Transverse colon (tissue), 4 donors: ENCODE measurements around the gene MAST2. TPM values are rescaled to one million over a fixed set of nuclear protein-coding genes. Genes with fewer than 3 reads are reported as not detected.
A peak's percentile ranks its signal among the peaks of the same experiment; 100 is the strongest.

ENCODE experiments used
- DNase-seq: peaks from one replicate; pipeline ENCODE4 v3.0.0-alpha.2; 2019
- H3K27ac ChIP-seq, 4 donors: fragments of 200-600 bp; sonication (generic); 2 replicates each; pipeline ENCODE4 v1.5.1; 2016 to 2018; ENCODE audit warnings: inconsistent platforms in 4 of 4
- H3K27me3 ChIP-seq: fragments of 200-600 bp; sonication (generic); 2 replicates; pipeline ENCODE4 v1.5.1; 2017; ENCODE audit warnings: inconsistent platforms
- H3K36me3 ChIP-seq, 4 donors: fragments of 200-600 bp; sonication (generic); 2 replicates each; pipeline ENCODE4 v1.5.1; 2017 to 2019; ENCODE audit warnings: inconsistent platforms in 4 of 4
- H3K4me1 ChIP-seq, 4 donors: fragments of 200-600 bp; sonication (generic); 2 replicates each; pipeline ENCODE4 v1.5.1; 2017 to 2020; ENCODE audit warnings: inconsistent platforms in 4 of 4
- H3K4me3 ChIP-seq, 4 donors: fragments of 200-600 bp; sonication (generic); 1 replicate in 1 of 4; 2 replicates in 3 of 4; pipeline versions ENCODE4 v1.5.1 to v1.6.1; 2017 to 2019; ENCODE audit warnings: inconsistent platforms in 4 of 4
- H3K9me3 ChIP-seq, 2 donors: fragments of 200-600 bp; sonication (generic); 2 replicates each; pipeline ENCODE4 v1.5.1; 2017 to 2019; ENCODE audit warnings: inconsistent platforms in 2 of 2
- CTCF ChIP-seq, 5 experiments: fragments of 200-600 bp in 3 of 5; fragments of 450-650 bp in 2 of 5; sonication (generic) in 3 of 5; IDR thresholded peaks; 1 replicate in 2 of 5; 2 replicates in 3 of 5; pipeline ENCODE4 v1.5.1; 2016 to 2017; ENCODE audit warnings: antibody characterized with exemption in 5 of 5, inconsistent platforms in 3 of 5, mild to moderate bottlenecking in 2 of 5, moderate library complexity in 1 of 5
- EP300 ChIP-seq: sonication (generic); formaldehyde crosslinking; IDR thresholded peaks from one replicate; pipeline ENCODE4 v1.6.1; 2017; ENCODE audit warnings: antibody characterized with exemption, low read depth
- POLR2A ChIP-seq: fragments of 450-650 bp; IDR thresholded peaks from one replicate; pipeline ENCODE4 v1.6.1; 2016; ENCODE audit warnings: antibody characterized with exemption, mild to moderate bottlenecking, moderate library complexity
- POLR2AphosphoS5 ChIP-seq, 3 donors: sonication (generic); formaldehyde crosslinking; IDR thresholded peaks; one replicate each; pipeline ENCODE4 v1.6.1; 2016; ENCODE audit warnings: antibody characterized with exemption in 3 of 3
- WGBS, 2 donors: methylation state at CpG; one replicate each; pipeline ENCODE4 v1.1.5; 2018; ENCODE audit warnings: low coverage in 1 of 2; 5-methylcytosine and 5-hydroxymethylcytosine counted together
- in situ Hi-C, 4 donors: fragments of 200-750 bp; cut with MboI; loops; one replicate each; pipeline versions ENCODE4 v1.15.0 to v1.15.1; 2017; ENCODE audit warnings: low sequenced_read_pairs in 3 of 4, low pct_ligation_motif_present in 1 of 4, low pct_unique_long_range_greater_than_20kb in 1 of 4
- intact Hi-C: fragments of 100-400 bp; cut with DNase I; formaldehyde crosslinking; loops from one replicate; pipeline ENCODE4 v1.15.1; 2023; ENCODE audit warnings: low total_unique reads
- total RNA-seq, 4 donors: library from RNA; depleted of rRNA; stranded (reverse); fragments of >200 nt; gene quantifications; one replicate each; pipeline ENCODE4 v1.1.0, GENCODE V29; 2016

MAST2 gene
- total RNA-seq, 4 donors from 2014 or later = 160 to 313 (median 161) TPM

- intact Hi-C loops (no loop called here), in situ Hi-C loops (no loop called here)
- WGBS, 2 donors = 94 to 100% methylated on average over 1 to 2 of the region's 2 CpGs
- H3K4me1 ChIP-seq = no peaks in the 10 kb centered on the region
- H3K36me3 ChIP-seq = peaks cover 0 to 26% (median 11%) of the 10 kb centered on the region in 4 donors
- H3K27me3 ChIP-seq = no peaks in the 10 kb centered on the region
- no peaks in the 10 kb centered on the region for H3K9me3 ChIP-seq
- no peak for DNase-seq
- H3K27ac ChIP-seq = no peak overlapping the region
- TF ChIP-seq POLR2AphosphoS5 (IDR thresholded peaks at IDR 0.05) (no peak), CTCF (IDR thresholded peaks at IDR 0.05) (peak in 2 of 5 experiments; percentile 6 to 23), EP300 (no peak), POLR2A (no peak)
- H3K4me3 ChIP-seq = no peak overlapping the region
Observed at GRCh38 chr1:46021046-46021996, 217.9 kb downstream of the MAST2 start.

DNA sequence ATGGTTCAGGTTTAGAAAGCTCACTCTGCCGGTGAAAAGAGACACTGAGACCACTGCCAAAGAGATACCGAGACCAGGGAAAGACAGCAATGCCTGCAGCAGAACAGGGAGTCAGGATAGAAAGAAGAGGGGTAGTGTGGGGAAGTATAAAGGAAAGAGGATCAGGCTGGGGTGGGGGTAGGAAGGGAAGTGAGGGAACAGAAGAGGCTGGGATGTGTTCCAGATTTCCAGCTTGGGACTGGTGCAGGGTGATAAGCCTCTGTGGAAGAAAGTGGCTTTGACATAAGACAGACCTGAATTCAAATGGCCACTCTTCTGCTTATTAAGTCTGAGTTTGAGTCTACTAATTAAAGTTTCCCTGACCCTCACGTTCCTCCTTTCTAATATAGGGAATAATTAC, 223.1 kb downstream of the MAST2 start:
- H3K36me3 ChIP-seq = peaks cover 0 to 32% (median 11%) of the 10 kb centered on the region in 4 donors
- no peak for TF ChIP-seq POLR2AphosphoS5 (IDR thresholded peaks at IDR 0.05)
- TF ChIP-seq EP300 = no peak
- TF ChIP-seq POLR2A = no peak
- no peak for TF ChIP-seq CTCF (IDR thresholded peaks at IDR 0.05)

DNA sequence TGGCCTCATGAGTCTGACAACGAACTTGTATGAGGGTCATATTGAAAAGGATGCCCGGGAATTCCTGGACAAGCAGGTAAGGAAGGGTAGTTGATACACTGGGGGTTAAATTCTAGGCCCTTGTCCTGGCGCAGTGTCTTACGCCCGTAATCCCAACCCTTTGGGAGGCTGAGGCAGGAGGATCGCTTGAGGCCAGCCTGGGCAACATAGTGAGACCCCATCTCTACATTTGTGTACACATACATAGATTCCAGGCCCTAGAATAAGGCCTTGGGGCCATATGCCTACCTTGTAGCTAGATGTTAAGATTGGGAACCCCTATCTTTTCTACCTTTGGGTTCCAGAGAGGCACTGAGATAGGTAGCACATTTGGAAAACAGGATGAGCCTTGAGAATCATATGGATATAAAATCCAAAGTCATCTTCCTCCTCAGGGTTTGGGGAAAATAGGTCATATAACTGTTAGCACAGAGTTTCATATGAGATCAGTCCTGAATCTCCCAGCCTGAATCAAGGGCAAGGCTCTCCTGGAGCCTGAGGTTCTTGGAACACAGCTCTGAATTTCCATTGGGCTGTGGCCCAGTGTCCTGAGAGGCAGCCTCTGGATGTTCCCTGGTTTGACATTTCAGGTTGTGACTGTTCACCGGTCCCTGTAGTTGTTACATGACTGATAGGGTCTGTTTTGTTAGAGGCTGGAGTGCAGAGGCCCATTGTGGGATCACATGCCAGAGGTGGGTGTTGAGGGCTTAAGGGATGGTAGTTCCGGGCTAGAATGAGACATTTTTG, 224.6 kb downstream of the MAST2 start:
- intact Hi-C loops (no loop called here), in situ Hi-C loops (no loop called here)
- H3K9me3 ChIP-seq = no peaks in the 10 kb centered on the region
- H3K27ac ChIP-seq = no peak overlapping the region
- DNase-seq = no peak
- no peak overlapping the region for H3K4me3 ChIP-seq
- no peaks in the 10 kb centered on the region for H3K4me1 ChIP-seq
- no peaks in the 10 kb centered on the region for H3K27me3 ChIP-seq
- WGBS, 2 donors = 98% methylated on average over 8 of the region's 8 CpGs; no CpG with 5 or more reads in 1 of the 2 donors
- peaks cover 0 to 27% (median 7%) of the 10 kb centered on the region in 4 donors for H3K36me3 ChIP-seq
- TF ChIP-seq CTCF (IDR thresholded peaks at IDR 0.05) (no peak), POLR2AphosphoS5 (IDR thresholded peaks at IDR 0.05) (no peak), POLR2A (no peak), EP300 (no peak)

More for the DNA sequence above, 223.1 kb downstream of the MAST2 start:
- no peak overlapping the region for H3K4me3 ChIP-seq
- no peaks in the 10 kb centered on the region for H3K9me3 ChIP-seq
- intact Hi-C loops (no loop called here), in situ Hi-C loops (no loop called here)
- H3K27me3 ChIP-seq = no peaks in the 10 kb centered on the region
- 90 to 100% methylated on average over 2 to 3 of the region's 3 CpGs for WGBS, 2 donors
- no peaks in the 10 kb centered on the region for H3K4me1 ChIP-seq
- DNase-seq = no peak
- H3K27ac ChIP-seq = no peak overlapping the region
